ENCODE data around the gene GALP.

DNA sequence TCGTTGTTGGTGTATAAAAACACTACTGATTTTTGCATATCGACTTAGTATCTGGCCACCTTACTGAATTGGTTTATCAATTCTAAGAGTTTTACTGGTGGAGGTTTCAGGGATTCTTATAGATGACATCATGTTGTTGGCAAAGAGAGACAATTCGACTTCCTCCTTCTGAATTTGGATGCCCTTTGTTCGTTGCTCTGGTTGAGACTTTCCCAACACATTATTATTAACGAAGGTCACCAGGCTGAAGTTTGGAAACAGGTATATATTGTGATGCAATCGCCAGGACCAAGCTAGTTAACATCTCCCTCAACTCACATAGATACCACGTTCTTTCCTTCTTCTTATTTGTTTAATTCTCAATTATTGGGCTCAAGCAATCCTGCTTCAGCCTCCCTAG is 23.9 kb downstream of the GALP start:
- TF ChIP-seq, protein P1, sequence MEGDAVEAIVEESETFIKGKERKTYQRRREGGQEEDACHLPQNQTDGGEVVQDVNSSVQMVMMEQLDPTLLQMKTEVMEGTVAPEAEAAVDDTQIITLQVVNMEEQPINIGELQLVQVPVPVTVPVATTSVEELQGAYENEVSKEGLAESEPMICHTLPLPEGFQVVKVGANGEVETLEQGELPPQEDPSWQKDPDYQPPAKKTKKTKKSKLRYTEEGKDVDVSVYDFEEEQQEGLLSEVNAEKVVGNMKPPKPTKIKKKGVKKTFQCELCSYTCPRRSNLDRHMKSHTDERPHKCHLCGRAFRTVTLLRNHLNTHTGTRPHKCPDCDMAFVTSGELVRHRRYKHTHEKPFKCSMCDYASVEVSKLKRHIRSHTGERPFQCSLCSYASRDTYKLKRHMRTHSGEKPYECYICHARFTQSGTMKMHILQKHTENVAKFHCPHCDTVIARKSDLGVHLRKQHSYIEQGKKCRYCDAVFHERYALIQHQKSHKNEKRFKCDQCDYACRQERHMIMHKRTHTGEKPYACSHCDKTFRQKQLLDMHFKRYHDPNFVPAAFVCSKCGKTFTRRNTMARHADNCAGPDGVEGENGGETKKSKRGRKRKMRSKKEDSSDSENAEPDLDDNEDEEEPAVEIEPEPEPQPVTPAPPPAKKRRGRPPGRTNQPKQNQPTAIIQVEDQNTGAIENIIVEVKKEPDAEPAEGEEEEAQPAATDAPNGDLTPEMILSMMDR (IDR thresholded peaks at IDR 0.05; ENCODE audit: poor library complexity) = no peak
- no peak for TF ChIP-seq EZH2 (IDR thresholded peaks at IDR 0.05; ENCODE audit: borderline replicate concordance)
